ENCODE measurements around the gene NRARP.
A peak's percentile ranks its signal among the peaks of the same experiment; 100 is the strongest.

NRARP gene

GRCh38 chr9:137310189-137311052, 8.3 kb upstream of the NRARP start:
- no peak for DNase-seq

GRCh38 chr9:137309368-137310188, 7.5 kb upstream of the NRARP start:
- no peak for DNase-seq

DNA sequence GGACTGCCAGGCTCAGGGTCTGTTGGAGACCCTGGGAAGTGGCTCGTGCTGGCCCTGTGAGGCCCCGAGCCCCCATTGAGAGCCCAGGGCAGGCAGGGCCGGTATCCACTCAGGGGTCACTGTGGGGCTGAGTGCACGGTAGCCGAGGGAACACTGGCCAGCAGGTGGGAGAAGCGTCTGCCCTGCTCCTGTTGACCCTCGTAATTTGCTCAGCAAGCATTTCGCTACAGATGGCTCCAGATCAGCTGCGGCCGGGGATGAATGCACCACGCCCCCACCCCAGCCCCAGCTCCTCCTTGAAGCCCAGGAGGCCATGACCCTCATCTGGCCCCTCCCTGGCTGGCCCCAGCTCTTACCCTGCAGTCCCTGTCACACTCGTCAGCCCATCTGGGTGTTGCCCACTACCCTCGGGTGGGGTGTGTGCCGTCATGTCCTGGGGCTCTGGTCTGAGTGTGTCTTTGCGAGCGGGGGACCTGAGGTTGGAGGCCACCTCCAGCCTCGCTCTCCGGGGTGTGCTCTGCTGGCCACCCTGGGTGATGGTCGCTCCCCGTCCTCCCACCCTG, 6.1 kb upstream of the NRARP start:
- DNase-seq = peak; percentile 13

GRCh38 chr9:137307255-137308056, 5.4 kb upstream of the NRARP start:
- no peak for DNase-seq

DNA sequence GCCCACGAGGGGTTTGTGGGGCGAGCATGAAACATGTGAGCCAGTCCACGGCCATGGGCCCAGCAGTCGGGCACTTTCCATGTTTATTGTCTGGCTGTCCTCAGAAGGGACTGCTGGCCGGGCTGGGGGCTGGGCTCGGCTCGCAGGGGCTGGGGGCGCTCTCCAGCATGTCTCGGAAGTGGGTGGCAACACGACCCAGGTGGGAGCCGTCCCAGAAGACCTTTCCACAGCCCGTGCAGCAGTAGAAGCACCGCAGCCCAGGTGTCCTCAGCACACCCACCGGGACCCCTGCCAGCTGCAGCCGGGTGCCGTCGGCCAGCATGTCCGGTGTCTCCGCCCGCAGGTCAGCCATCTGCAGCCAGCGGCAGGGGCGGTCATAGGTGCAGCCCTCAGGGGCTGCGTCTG, 4.8 kb upstream of the NRARP start:
- no peak for DNase-seq

DNA sequence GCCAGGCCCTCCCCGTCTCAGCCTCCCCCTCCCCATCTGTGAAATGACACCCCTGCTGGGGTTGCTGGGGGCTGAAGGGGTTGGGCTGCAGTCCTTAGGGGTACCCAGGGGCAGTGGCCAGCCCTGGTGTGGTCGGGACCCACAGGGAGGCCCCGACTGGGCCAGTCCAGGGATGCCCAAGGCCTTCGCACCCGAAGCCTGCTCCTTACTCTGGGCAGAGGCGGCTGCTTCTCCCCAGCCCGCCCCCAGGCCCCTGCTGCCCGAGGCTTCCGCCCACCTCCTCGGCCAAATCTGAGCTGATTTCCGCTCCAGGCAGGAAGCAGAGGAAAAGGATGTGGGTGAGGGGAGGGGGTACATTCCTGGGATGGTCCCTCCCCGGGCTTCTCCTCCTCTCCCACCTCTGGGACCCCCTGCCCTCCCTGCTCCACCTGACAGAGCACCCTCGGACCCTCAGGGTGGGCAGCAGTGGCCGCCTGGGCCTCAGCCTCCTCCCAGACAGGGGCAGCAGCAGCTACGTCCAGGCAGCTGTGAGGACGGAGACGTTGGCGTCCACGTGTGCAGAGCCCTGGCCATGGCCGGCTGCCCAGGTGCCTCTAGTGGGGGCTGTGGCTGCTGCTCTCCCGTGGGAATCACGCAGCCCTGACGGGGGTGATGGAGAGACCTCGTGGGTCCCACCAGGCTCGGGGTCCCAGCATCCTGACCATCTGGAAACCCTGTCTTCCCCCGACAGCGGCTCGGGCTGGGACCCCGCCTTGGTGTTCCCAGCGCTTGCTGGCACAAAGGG, 4.2 kb upstream of the NRARP start:
- DNase-seq = no peak

DNA sequence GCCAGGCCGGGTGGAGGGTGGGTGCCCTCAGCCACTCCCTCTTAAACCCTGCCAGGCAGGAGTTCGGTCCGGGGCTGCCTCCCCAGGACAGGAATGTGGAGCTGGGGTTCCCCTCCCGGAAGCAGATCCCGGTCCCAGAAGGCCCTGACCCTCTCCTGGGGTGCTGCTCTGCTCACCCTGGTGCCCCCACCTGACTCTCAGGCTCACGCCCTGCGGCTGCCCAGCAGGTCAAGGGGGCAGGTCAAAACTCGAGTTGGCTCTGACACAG, 3.7 kb upstream of the NRARP start:
- no peak for DNase-seq

DNA sequence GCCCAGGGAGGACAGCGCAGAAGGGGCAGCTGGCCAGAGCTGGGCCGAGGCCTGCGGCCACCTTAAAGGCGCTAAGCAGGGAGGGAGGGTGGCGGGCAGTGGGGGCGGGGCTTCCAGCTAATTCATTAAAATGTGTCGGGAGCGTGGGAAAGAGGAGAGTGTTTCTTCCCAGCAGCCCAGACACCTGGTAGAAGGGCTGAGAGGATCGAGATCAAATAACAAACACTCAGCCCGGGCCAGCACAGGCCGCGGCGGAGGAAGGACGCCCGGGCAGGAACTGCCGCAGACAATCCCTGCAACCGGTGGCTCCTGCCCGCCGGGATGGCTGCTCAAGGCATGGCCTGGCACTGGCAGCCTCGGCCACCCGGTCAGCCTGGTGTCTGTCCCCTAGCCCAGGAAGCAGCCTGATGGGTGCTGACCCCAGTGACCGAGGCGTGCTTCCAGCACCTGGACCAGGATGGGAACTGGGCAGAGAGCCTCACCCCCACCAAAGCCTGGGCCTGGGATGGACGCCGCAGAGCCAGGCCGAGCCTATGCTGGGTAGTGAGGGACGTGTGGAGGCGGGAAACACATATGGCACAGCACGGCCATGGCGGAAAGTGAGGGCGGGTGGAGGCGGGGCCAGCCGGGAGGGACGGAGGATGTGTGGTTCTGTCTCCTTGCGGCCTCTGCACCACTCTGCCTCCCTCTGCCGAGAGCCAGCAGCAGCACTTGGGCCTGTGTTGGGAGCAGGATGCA, 3.2 kb upstream of the NRARP start:
- no peak for DNase-seq

GRCh38 chr9:137304383-137305059, 2.5 kb upstream of the NRARP start:
- no peak for DNase-seq

- no peak for DNase-seq
Observed at GRCh38 chr9:137303893-137304382, 1.9 kb upstream of the NRARP start.

DNA sequence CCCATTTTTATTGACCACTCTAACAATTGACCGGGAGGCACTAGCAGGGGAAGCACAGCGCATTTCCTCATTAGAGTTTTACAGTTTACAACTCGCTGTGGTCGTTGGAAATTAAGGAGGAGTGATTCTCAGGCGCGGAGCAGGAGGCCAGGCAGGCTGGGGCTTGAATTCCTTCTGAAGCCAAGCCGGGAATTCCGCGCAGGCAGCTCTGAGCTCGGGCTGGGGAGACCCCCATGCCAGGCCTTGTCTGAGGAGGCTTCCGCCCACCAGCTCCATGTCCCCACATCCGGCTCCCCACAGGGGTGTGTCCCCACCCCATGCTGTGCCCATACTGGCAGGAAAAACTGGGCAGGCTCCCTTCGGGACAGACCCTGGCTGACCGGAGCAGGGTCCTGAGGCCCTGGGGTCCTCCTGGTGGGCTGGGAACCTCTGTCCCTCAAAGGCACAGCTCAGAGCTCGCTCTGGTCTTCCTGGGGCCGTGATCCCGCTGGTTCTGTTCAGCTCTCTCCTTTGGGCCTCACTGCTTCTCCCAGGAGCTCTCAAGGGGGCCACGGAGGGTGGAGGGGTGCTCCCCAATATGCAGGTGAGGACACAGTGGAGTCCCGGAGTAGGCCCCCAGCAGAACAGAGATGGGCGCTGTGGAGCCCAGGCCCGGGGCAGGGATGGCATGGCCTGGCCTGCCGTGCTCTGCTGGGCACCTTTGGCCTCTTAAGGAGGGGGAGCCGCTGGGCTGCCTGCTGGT, 1.3 kb upstream of the NRARP start:
- no peak for DNase-seq

- DNase-seq = no peak
Observed at GRCh38 chr9:137302449-137303150, 529 bp upstream of the NRARP start.

GRCh38 chr9:137301081-137301947, 757 bp downstream of the NRARP start:
- peak; percentile 23 for DNase-seq

- DNase-seq = peak; percentile 32
Observed at GRCh38 chr9:137300567-137301080, 1.4 kb downstream of the NRARP start.

DNA sequence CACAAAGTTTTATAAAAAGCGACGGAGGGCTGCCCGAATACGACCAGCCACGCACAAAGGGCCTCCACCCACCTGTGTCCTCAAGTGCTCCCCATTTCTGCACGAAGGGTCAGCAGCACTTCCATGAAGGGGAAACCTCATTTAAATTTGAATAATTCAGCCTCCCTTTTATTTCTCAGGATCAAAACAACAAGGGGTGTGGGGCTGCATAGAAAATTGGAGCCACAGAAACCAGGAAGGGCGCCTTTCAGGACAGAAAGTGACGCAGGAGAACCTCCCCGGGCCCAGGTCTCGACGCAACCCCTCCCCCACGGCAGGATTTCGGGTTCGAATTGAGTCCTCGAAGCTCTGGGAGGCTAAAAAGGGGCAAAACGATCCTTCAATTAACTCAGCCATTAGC, 2.1 kb downstream of the NRARP start:
- peak; percentile 5 for DNase-seq

DNA sequence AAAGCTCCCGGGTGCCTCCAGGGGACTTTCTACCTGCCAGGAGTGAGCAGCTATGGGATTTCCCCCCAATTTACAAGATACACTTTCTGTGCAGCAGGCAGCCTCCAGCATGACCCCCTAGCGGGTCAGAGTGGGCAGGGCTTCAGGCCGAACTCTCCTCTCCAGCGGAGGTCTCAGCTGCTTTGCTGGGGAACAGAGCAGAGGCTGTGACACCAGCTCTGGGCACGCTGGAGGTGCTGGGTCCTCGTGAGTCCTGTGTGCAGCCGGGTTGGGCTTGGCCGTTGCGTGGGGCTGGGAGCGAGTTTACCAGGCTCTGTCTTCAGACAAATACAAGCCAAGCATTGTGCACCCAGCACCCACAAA, 2.9 kb downstream of the NRARP start:
- DNase-seq = no peak

DNA sequence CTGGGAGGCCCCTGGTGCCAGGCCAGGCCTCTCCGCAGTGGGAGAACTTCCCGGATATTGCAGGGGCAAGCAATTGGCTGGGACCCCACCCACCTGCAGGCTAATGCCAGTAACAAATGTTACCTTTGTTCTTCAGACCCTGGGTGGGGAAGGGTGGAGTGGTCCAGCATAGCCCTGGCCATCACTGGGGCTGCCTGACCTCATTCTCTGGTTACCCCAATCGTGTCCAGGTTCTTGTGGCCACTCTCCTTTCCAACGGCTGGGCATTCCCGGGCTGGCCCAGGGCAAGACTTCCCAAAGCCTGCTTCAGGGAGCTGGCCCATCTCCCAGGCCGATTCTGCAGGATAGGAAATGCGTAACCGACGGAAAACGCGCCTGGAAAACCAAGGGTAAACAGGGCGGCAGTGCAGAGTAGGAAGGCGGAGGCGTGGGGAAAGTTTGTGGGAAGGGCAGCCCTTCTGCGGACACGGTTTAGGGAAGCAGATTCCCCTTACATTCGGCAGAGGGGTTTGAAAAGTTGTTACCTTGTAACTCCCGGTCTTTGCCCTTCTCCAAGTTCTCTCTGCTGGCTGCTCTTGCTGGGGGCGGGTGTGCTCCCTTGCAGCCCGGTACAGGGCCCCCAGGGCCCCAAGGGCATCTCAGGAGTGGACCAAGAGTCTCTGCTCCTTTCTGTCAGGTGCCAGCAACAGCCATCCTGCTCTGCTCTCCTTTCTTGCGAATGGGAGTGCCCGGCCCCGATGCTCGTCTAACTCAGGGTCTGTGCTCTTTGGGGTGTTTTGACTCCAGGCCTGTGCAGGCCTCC, 3.5 kb downstream of the NRARP start:
- no peak for DNase-seq
